ENCODE data around the gene PANX1. TPM values are rescaled to one million over a fixed set of nuclear protein-coding genes. Genes with fewer than 3 reads are reported as not detected.

PANX1 gene
- total RNA-seq, 2 experiments from 2014 or later = 11.3 to 16.5 TPM

DNA sequence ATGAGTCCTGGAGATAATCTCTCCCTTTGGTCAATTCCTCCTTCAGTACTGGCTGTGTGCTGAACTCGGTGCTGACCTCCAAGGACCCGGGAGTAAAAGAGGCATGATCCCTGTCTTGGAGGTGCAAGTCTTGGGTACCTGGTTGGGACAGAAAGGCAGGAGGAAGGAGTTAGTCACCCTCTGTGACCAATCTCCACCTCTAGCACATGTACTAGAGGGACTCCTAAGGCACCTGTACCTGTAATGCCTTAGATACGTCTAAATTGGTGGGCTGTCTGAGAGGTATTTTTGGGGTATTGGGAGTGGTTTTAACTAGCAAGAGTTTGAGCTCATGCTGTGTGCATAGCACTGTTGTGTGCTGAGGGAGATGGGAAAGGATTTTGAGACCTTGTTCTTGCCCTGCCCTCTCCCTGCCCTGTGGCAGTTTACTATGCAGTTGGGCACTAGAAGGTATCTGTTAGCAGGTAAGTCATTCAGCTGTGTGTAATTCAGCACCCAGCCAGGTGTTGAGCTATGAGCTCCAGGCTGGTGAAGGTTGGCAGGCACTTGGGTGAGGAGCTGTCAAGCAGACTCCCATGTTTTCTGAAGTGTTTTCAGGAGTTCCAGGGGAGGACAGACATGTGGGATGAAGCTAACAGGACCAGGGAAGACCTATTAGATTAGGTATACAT lies 2.5 kb downstream of the PANX1 start:
- no peak overlapping the region for H2AFZ ChIP-seq (ENCODE audit: low read length)
- peaks cover 23% of the 10 kb centered on the region for H4K20me1 ChIP-seq (ENCODE audit: insufficient read depth, low read length)
- intact Hi-C loops (cut with micrococcal nuclease; ENCODE audit: unreplicated experiment) = no loop called here

DNA sequence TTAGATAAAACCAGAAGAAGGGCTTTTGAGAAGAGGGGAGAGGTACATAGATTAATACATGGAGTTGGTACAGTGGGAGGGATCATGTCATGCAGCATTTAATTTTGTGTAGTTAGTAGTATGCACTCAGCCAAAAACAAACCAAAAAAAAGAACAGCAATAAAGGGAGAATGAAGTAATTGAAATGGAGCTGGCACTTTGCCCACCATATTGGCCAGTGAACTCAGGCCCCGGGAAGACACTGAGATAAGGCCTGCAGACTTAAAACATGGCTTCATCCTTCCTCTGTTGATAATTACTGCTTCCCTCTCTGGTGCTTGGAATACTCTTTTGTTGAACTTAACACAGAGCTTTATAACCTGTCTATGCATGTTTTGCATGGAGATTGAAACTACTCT lies 3.1 kb downstream of the PANX1 start:
- no peak for TF ChIP-seq EZH2phosphoT487 (IDR thresholded peaks at IDR 0.05; ENCODE audit: borderline replicate concordance, low read depth, low read length)
- peaks cover 32% of the 10 kb centered on the region for H3K4me1 ChIP-seq (ENCODE audit: insufficient read depth, low read length, poor library complexity, severe bottlenecking)
- no peaks in the 10 kb centered on the region for H3K9me2 ChIP-seq (ENCODE audit: insufficient read depth, low read length)
- intact Hi-C loops (cut with micrococcal nuclease; ENCODE audit: unreplicated experiment) = no loop called here
- peaks cover 37% of the 10 kb centered on the region; the same call in 1 of the 2 replicates for H3K79me2 ChIP-seq (ENCODE audit: insufficient read depth, low read depth, low read length)
- H3K9me3 ChIP-seq (ENCODE audit: low read length) = no peaks in the 10 kb centered on the region
- H3K4me3 ChIP-seq (ENCODE audit: low read depth, low read length, poor library complexity, severe bottlenecking) = no peak overlapping the region
- peaks cover 23% of the 10 kb centered on the region for H4K20me1 ChIP-seq (ENCODE audit: insufficient read depth, low read length)
- no peaks in the 10 kb centered on the region for H3K36me3 ChIP-seq (ENCODE audit: insufficient read depth, low read length)
- no peak for DNase-seq (ENCODE audit: low spot score)
- peak overlapping the region; percentile 87; the same call in 1 of the 2 replicates for H3K4me2 ChIP-seq (ENCODE audit: low read length)
- H3K27ac ChIP-seq (ENCODE audit: low read depth, low read length, poor library complexity, severe bottlenecking) = no peak overlapping the region
- TSS peak; percentile 33 for BruUV-seq (replicated peaks)
- no peak overlapping the region for H2AFZ ChIP-seq (ENCODE audit: low read length)
- ChIA-PET POLR2A (interaction anchor here (0.7 kb wide), 1 partner anchor 77 kb away, joined by 3 read pairs; no protein-coding TSS in a partner anchor), CTCF (ENCODE audit: unreplicated experiment) (no interaction called here)

More for the DNA sequence above, 2.5 kb downstream of the PANX1 start:
- BruUV-seq (replicated peaks) = no TSS peak
- no peak for DNase-seq (ENCODE audit: low spot score)
- no peaks in the 10 kb centered on the region for H3K36me3 ChIP-seq (ENCODE audit: insufficient read depth, low read length)
- peaks cover 32% of the 10 kb centered on the region for H3K4me1 ChIP-seq (ENCODE audit: insufficient read depth, low read length, poor library complexity, severe bottlenecking)
- H3K27ac ChIP-seq (ENCODE audit: low read depth, low read length, poor library complexity, severe bottlenecking) = no peak overlapping the region
- POLR2A ChIA-PET = interaction anchor here (0.6 kb wide), 1 partner anchor 206 kb away, joined by 6 read pairs; no protein-coding TSS in a partner anchor
- no peaks in the 10 kb centered on the region for H3K9me3 ChIP-seq (ENCODE audit: low read length)
- TF ChIP-seq, protein P1, sequence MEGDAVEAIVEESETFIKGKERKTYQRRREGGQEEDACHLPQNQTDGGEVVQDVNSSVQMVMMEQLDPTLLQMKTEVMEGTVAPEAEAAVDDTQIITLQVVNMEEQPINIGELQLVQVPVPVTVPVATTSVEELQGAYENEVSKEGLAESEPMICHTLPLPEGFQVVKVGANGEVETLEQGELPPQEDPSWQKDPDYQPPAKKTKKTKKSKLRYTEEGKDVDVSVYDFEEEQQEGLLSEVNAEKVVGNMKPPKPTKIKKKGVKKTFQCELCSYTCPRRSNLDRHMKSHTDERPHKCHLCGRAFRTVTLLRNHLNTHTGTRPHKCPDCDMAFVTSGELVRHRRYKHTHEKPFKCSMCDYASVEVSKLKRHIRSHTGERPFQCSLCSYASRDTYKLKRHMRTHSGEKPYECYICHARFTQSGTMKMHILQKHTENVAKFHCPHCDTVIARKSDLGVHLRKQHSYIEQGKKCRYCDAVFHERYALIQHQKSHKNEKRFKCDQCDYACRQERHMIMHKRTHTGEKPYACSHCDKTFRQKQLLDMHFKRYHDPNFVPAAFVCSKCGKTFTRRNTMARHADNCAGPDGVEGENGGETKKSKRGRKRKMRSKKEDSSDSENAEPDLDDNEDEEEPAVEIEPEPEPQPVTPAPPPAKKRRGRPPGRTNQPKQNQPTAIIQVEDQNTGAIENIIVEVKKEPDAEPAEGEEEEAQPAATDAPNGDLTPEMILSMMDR (conservative IDR thresholded peaks at IDR 0.05; ENCODE audit: low read length) = no peak
- TF ChIP-seq EZH2phosphoT487 (IDR thresholded peaks at IDR 0.05; ENCODE audit: borderline replicate concordance, low read depth, low read length) = no peak
- peak overlapping the region; percentile 87 for H3K4me2 ChIP-seq (ENCODE audit: low read length)
- CTCF ChIA-PET (ENCODE audit: unreplicated experiment) = interaction anchor here (0.5 kb wide), 1 partner anchor 1948 kb away, joined by 3 read pairs; no protein-coding TSS in a partner anchor
- peaks cover 37% of the 10 kb centered on the region; the same call in 1 of the 2 replicates for H3K79me2 ChIP-seq (ENCODE audit: insufficient read depth, low read depth, low read length)
- H3K9me2 ChIP-seq (ENCODE audit: insufficient read depth, low read length) = no peaks in the 10 kb centered on the region
- H3K4me3 ChIP-seq (ENCODE audit: low read depth, low read length, poor library complexity, severe bottlenecking) = no peak overlapping the region

DNA sequence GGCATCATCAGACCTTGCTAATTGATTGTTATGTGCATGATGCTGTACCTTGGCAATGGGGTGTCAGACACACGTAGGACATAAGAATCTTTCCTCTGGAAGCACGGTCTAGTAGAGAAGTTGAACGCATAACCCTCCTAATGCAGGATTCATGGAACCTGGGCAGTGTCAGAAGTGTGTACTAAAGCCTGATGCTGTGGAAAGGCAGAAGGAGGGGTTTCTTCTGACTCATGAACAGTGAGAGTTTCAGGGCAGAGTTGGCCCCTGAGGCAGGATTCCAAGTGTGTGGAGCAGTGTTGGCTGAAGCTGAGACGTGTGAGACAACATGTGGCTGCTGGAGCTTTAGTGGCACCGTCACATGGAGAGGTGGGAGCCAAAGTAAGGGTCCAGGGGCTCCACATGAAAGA lies 3.5 kb downstream of the PANX1 start:
- no peaks in the 10 kb centered on the region for H3K36me3 ChIP-seq (ENCODE audit: insufficient read depth, low read length)
- no peaks in the 10 kb centered on the region for H3K9me3 ChIP-seq (ENCODE audit: low read length)
- H3K4me3 ChIP-seq (ENCODE audit: low read depth, low read length, poor library complexity, severe bottlenecking) = no peak overlapping the region
- BruUV-seq (replicated peaks) = no TSS peak
- ChIA-PET CTCF (ENCODE audit: unreplicated experiment) (no interaction called here), POLR2A (interaction anchor here (0.7 kb wide), 1 partner anchor 77 kb away, joined by 3 read pairs; no protein-coding TSS in a partner anchor)
- no peak overlapping the region for H2AFZ ChIP-seq (ENCODE audit: low read length)
- no peak overlapping the region for H3K27ac ChIP-seq (ENCODE audit: low read depth, low read length, poor library complexity, severe bottlenecking)
- TF ChIP-seq, protein P1 (conservative IDR thresholded peaks at IDR 0.05; ENCODE audit: low read length) = no peak
- no peak for TF ChIP-seq EZH2phosphoT487 (IDR thresholded peaks at IDR 0.05; ENCODE audit: borderline replicate concordance, low read depth, low read length)
- peaks cover 37% of the 10 kb centered on the region; the same call in 1 of the 2 replicates for H3K79me2 ChIP-seq (ENCODE audit: insufficient read depth, low read depth, low read length)
- H3K4me1 ChIP-seq (ENCODE audit: insufficient read depth, low read length, poor library complexity, severe bottlenecking) = peaks cover 31% of the 10 kb centered on the region
- intact Hi-C loops (cut with micrococcal nuclease; ENCODE audit: unreplicated experiment) = no loop called here
- no peak overlapping the region; the same call in 1 of the 2 replicates for H3K4me2 ChIP-seq (ENCODE audit: low read length)
- DNase-seq (ENCODE audit: low spot score) = no peak
- no peaks in the 10 kb centered on the region for H3K9me2 ChIP-seq (ENCODE audit: insufficient read depth, low read length)
- H4K20me1 ChIP-seq (ENCODE audit: insufficient read depth, low read length) = peaks cover 23% of the 10 kb centered on the region
